ENCODE measurements around the gene KLHL6. TPM values are rescaled to one million over a fixed set of nuclear protein-coding genes. Genes with fewer than 3 reads are reported as not detected.

KLHL6 gene
- total and polyA plus RNA-seq, 10 of the 15 experiments (the other 5 are each of a cell fraction or from before 2014, with no cell fraction given): 4.0 to 91.8 (median 24.4) TPM

- TF ChIP-seq PKNOX1 (IDR thresholded peaks at IDR 0.05) (no peak; the same call in 1 of the 2 replicates), NFYA (IDR thresholded peaks at IDR 0.05; ENCODE audit: borderline replicate concordance, low read depth, low read length) (no peak), ZBED1 (IDR thresholded peaks at IDR 0.05; ENCODE audit: borderline replicate concordance) (no peak), TARDBP (IDR thresholded peaks at IDR 0.05; ENCODE audit: borderline replicate concordance) (no peak), GABPA (IDR thresholded peaks at IDR 0.05; ENCODE audit: low read depth) (0 out of 2 replicates have a peak, but pooled peaks have one; percentile 13), NFYB (IDR thresholded peaks at IDR 0.05; ENCODE audit: insufficient read depth, low read depth, low read length) (no peak), SUPT20H (IDR thresholded peaks at IDR 0.05; ENCODE audit: borderline replicate concordance, control insufficient read depth, low read depth, low read length) (no peak), SPI1 (IDR thresholded peaks at IDR 0.05; ENCODE audit: borderline replicate concordance, insufficient read depth, low read depth, low read length) (no peak), RFX5 (IDR thresholded peaks at IDR 0.05; ENCODE audit: low read depth, low read length) (no peak), SREBF1 (IDR thresholded peaks at IDR 0.05; ENCODE audit: low read length) (no peak), USF1 (IDR thresholded peaks at IDR 0.05; ENCODE audit: borderline replicate concordance, extremely low read length, insufficient read depth, low read depth, low read length) (no peak), PAX8 (IDR thresholded peaks at IDR 0.05) (no peak), SIN3A (IDR thresholded peaks at IDR 0.05; ENCODE audit: low read depth, low read length) (peak; percentile 31; the same call in 1 of the 2 replicates), ATF2 (IDR thresholded peaks at IDR 0.05; ENCODE audit: low read length) (no peak), TBL1XR1 (IDR thresholded peaks at IDR 0.05; ENCODE audit: low read depth, low read length) (no peak), ZNF24 (IDR thresholded peaks at IDR 0.05) (0 out of 2 replicates have a peak, but pooled peaks have one; percentile 39), POLR2AphosphoS5 (IDR thresholded peaks at IDR 0.05; ENCODE audit: low read length) (peak; percentile 56; the same call in 1 of the 2 replicates), RELA (IDR thresholded peaks at IDR 0.05; ENCODE audit: borderline replicate concordance, partially characterized antibody) (peak; percentile 80)
- TF ChIP-seq, protein P1, sequence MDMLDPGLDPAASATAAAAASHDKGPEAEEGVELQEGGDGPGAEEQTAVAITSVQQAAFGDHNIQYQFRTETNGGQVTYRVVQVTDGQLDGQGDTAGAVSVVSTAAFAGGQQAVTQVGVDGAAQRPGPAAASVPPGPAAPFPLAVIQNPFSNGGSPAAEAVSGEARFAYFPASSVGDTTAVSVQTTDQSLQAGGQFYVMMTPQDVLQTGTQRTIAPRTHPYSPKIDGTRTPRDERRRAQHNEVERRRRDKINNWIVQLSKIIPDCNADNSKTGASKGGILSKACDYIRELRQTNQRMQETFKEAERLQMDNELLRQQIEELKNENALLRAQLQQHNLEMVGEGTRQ (IDR thresholded peaks at IDR 0.05; ENCODE audit: borderline replicate concordance, low read depth, low read length): no peak; the same call in 1 of the 2 replicates
- TF ChIP-seq, protein P2, sequence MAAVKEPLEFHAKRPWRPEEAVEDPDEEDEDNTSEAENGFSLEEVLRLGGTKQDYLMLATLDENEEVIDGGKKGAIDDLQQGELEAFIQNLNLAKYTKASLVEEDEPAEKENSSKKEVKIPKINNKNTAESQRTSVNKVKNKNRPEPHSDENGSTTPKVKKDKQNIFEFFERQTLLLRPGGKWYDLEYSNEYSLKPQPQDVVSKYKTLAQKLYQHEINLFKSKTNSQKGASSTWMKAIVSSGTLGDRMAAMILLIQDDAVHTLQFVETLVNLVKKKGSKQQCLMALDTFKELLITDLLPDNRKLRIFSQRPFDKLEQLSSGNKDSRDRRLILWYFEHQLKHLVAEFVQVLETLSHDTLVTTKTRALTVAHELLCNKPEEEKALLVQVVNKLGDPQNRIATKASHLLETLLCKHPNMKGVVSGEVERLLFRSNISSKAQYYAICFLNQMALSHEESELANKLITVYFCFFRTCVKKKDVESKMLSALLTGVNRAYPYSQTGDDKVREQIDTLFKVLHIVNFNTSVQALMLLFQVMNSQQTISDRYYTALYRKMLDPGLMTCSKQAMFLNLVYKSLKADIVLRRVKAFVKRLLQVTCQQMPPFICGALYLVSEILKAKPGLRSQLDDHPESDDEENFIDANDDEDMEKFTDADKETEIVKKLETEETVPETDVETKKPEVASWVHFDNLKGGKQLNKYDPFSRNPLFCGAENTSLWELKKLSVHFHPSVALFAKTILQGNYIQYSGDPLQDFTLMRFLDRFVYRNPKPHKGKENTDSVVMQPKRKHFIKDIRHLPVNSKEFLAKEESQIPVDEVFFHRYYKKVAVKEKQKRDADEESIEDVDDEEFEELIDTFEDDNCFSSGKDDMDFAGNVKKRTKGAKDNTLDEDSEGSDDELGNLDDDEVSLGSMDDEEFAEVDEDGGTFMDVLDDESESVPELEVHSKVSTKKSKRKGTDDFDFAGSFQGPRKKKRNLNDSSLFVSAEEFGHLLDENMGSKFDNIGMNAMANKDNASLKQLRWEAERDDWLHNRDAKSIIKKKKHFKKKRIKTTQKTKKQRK (IDR thresholded peaks at IDR 0.05; ENCODE audit: low read depth, low read length): no peak
These were observed 21.9 kb downstream of the KLHL6 start (continued) for GRCh38 chr3:183533412-183534132.
